GM12891 (cell line): ENCODE measurements around the gene OSM.

Experiments used
- POLR2A ChIP-seq: IDR thresholded peaks from 2 replicates; pipeline ENCODE4 v1.6.1; 2011; ENCODE audit warnings: low read depth, low read length, control low read depth
- POLR2AphosphoS5 ChIP-seq: IDR thresholded peaks from 2 replicates; pipeline ENCODE4 v1.6.1; 2011; ENCODE audit warnings: low read depth, low read length, control low read depth

- no peak for TF ChIP-seq POLR2A
- no peak for TF ChIP-seq POLR2AphosphoS5
Observed at GRCh38 chr22:30293026-30293425, 26.4 kb upstream of the OSM start.
